ENCODE data around the gene DDC.
"Not testable (repeated sequence)": the region's sequence is repeated elsewhere in the genome, so short reads cannot be mapped to it uniquely, and the experiment has no call there.

Gene DDC

DNA sequence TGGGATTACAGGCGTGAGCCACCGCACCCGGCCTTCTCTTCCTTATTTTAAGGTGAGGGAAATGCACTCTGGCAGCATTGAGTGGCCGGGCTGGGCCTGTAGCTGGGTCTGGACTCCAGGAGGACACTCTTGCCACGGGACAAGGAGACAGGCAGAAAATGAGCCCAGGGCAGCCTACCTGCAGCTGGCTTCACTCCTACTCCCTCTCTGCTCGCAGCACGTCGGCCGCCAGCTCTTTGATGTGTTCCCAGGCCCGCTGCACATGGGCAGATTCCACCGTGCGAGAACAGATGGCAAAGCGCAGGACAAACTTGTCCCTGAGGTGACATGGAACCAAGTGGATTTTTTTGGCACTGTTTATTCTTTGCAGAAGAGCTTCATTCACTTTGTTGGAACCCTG is 102.2 kb downstream of the DDC start (continued):
- TF ChIP-seq, protein P1, sequence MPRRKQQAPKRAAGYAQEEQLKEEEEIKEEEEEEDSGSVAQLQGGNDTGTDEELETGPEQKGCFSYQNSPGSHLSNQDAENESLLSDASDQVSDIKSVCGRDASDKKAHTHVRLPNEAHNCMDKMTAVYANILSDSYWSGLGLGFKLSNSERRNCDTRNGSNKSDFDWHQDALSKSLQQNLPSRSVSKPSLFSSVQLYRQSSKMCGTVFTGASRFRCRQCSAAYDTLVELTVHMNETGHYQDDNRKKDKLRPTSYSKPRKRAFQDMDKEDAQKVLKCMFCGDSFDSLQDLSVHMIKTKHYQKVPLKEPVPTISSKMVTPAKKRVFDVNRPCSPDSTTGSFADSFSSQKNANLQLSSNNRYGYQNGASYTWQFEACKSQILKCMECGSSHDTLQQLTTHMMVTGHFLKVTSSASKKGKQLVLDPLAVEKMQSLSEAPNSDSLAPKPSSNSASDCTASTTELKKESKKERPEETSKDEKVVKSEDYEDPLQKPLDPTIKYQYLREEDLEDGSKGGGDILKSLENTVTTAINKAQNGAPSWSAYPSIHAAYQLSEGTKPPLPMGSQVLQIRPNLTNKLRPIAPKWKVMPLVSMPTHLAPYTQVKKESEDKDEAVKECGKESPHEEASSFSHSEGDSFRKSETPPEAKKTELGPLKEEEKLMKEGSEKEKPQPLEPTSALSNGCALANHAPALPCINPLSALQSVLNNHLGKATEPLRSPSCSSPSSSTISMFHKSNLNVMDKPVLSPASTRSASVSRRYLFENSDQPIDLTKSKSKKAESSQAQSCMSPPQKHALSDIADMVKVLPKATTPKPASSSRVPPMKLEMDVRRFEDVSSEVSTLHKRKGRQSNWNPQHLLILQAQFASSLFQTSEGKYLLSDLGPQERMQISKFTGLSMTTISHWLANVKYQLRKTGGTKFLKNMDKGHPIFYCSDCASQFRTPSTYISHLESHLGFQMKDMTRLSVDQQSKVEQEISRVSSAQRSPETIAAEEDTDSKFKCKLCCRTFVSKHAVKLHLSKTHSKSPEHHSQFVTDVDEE (CRISPR knock-in tag; IDR thresholded peaks at IDR 0.05), result no peak
- TF ChIP-seq ARNTL (CRISPR knock-in tag; IDR thresholded peaks at IDR 0.05; ENCODE audit: borderline replicate concordance, low read depth) (no peak), ZFP30 (CRISPR knock-in tag; IDR thresholded peaks at IDR 0.05) (no peak), PPARA (CRISPR knock-in tag; IDR thresholded peaks at IDR 0.05; ENCODE audit: borderline replicate concordance) (no peak), ZNF565 (CRISPR knock-in tag; conservative IDR thresholded peaks at IDR 0.05; ENCODE audit: low read depth) (no peak)
- TF ChIP-seq, protein P2, sequence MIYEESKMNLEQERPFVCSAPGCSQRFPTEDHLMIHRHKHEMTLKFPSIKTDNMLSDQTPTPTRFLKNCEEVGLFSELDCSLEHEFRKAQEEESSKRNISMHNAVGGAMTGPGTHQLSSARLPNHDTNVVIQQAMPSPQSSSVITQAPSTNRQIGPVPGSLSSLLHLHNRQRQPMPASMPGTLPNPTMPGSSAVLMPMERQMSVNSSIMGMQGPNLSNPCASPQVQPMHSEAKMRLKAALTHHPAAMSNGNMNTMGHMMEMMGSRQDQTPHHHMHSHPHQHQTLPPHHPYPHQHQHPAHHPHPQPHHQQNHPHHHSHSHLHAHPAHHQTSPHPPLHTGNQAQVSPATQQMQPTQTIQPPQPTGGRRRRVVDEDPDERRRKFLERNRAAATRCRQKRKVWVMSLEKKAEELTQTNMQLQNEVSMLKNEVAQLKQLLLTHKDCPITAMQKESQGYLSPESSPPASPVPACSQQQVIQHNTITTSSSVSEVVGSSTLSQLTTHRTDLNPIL (CRISPR knock-in tag; IDR thresholded peaks at IDR 0.05; ENCODE audit: low read depth), result no peak

DNA sequence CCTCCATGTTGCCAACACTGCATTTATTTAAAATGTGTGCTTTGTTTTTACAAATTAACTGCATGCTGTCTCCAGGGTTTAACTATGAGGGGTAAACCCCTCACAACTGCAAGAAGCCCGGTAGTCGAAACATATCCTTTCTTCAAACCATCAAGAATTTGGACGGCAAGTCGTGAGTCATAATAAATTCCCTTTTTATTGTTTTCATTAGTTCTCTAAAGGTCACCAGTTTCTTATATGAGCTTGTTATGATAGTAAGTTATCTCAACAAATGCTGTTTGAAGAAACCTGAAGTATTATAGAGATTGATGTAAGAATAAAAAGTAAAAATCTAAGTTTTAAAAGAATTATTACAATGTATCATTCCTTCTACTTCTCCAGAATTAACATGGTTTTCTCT is 102.8 kb downstream of the DDC start:
- no peak for ATAC-seq
- TF ChIP-seq, protein P3, sequence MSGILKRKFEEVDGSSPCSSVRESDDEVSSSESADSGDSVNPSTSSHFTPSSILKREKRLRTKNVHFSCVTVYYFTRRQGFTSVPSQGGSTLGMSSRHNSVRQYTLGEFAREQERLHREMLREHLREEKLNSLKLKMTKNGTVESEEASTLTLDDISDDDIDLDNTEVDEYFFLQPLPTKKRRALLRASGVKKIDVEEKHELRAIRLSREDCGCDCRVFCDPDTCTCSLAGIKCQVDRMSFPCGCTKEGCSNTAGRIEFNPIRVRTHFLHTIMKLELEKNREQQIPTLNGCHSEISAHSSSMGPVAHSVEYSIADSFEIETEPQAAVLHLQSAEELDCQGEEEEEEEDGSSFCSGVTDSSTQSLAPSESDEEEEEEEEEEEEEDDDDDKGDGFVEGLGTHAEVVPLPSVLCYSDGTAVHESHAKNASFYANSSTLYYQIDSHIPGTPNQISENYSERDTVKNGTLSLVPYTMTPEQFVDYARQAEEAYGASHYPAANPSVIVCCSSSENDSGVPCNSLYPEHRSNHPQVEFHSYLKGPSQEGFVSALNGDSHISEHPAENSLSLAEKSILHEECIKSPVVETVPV (CRISPR knock-in tag; IDR thresholded peaks at IDR 0.05), result no peak
- TF ChIP-seq BACH2 (CRISPR knock-in tag; IDR thresholded peaks at IDR 0.05; ENCODE audit: borderline replicate concordance) (no peak), ISL1 (CRISPR knock-in tag; IDR thresholded peaks at IDR 0.05) (no peak), ZFP3 (CRISPR knock-in tag; IDR thresholded peaks at IDR 0.05) (no peak), CSDC2 (CRISPR knock-in tag; IDR thresholded peaks at IDR 0.05) (no peak), PPARA (CRISPR knock-in tag; IDR thresholded peaks at IDR 0.05; ENCODE audit: borderline replicate concordance) (no peak), ZNF70 (CRISPR knock-in tag; IDR thresholded peaks at IDR 0.05) (no peak), TOX (CRISPR knock-in tag; IDR thresholded peaks at IDR 0.05; ENCODE audit: borderline replicate concordance) (no peak), GLIS3 (CRISPR knock-in tag; IDR thresholded peaks at IDR 0.05) (no peak)
- TF ChIP-seq, protein P4, sequence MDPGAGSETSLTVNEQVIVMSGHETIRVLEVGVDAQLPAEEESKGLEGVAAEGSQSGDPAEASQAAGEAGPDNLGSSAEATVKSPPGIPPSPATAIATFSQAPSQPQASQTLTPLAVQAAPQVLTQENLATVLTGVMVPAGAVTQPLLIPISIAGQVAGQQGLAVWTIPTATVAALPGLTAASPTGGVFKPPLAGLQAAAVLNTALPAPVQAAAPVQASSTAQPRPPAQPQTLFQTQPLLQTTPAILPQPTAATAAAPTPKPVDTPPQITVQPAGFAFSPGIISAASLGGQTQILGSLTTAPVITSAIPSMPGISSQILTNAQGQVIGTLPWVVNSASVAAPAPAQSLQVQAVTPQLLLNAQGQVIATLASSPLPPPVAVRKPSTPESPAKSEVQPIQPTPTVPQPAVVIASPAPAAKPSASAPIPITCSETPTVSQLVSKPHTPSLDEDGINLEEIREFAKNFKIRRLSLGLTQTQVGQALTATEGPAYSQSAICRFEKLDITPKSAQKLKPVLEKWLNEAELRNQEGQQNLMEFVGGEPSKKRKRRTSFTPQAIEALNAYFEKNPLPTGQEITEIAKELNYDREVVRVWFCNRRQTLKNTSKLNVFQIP (CRISPR knock-in tag; IDR thresholded peaks at IDR 0.05; ENCODE audit: borderline replicate concordance, low read depth), result no peak

DNA sequence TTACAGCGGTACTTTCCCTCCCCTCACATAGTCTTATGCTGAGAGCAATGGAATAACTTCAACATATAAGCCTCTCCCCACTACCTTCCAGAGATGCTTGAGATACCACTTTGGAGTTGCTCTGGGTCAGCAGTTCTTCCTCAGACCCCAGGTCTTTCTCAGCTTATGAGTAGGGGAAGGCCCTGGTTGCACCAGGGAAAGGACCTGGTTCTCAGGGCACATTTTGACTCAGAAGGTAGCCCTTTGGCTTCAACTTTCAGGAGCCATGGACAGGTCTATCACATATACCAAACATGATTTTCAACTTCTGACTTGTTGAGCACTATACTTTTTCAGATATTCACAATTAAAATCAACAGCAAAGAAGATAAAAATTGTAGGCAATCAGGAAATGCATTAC is 103.5 kb downstream of the DDC start:
- no peak for TF ChIP-seq ZNF8 (CRISPR knock-in tag; IDR thresholded peaks at IDR 0.05)
- TF ChIP-seq ESRRG (CRISPR knock-in tag; IDR thresholded peaks at IDR 0.05), result no peak
- TF ChIP-seq RARB (CRISPR knock-in tag; IDR thresholded peaks at IDR 0.05), result no peak
- TF ChIP-seq SNAI2 (CRISPR knock-in tag; IDR thresholded peaks at IDR 0.05), result no peak
- TF ChIP-seq, protein P5, sequence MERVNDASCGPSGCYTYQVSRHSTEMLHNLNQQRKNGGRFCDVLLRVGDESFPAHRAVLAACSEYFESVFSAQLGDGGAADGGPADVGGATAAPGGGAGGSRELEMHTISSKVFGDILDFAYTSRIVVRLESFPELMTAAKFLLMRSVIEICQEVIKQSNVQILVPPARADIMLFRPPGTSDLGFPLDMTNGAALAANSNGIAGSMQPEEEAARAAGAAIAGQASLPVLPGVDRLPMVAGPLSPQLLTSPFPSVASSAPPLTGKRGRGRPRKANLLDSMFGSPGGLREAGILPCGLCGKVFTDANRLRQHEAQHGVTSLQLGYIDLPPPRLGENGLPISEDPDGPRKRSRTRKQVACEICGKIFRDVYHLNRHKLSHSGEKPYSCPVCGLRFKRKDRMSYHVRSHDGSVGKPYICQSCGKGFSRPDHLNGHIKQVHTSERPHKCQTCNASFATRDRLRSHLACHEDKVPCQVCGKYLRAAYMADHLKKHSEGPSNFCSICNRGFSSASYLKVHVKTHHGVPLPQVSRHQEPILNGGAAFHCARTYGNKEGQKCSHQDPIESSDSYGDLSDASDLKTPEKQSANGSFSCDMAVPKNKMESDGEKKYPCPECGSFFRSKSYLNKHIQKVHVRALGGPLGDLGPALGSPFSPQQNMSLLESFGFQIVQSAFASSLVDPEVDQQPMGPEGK (CRISPR knock-in tag; IDR thresholded peaks at IDR 0.05; ENCODE audit: borderline replicate concordance), result no peak
- no peak for TF ChIP-seq BACH2 (CRISPR knock-in tag; IDR thresholded peaks at IDR 0.05; ENCODE audit: borderline replicate concordance)
- TF ChIP-seq TCF4 (CRISPR knock-in tag; IDR thresholded peaks at IDR 0.05; ENCODE audit: borderline replicate concordance), result no peak
- TF ChIP-seq ZFP3 (CRISPR knock-in tag; IDR thresholded peaks at IDR 0.05), result no peak
- TF ChIP-seq ZC3H10 (CRISPR knock-in tag; IDR thresholded peaks at IDR 0.05), result no peak
- ATAC-seq, result no peak

DNA sequence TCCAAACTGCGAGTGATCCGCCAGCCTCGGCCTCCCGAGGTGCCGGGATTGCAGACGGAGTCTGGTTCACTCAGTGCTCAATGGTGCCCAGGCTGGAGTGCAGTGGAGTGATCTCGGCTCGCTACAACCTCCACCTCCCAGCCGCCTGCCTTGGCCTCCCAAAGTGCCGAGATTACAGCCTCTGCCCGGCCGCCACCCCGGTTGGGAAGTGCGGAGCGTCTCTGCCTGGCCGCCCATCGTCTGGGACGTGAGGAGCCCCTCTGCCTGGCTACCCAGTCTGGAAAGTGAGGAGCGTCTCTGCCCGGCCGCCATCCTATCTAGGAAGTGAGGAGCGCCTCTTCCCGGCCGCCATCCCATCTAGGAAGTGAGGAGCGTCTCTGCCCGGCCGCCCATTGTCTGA is 106.0 kb downstream of the DDC start:
- not testable (repeated sequence) for ATAC-seq

DNA sequence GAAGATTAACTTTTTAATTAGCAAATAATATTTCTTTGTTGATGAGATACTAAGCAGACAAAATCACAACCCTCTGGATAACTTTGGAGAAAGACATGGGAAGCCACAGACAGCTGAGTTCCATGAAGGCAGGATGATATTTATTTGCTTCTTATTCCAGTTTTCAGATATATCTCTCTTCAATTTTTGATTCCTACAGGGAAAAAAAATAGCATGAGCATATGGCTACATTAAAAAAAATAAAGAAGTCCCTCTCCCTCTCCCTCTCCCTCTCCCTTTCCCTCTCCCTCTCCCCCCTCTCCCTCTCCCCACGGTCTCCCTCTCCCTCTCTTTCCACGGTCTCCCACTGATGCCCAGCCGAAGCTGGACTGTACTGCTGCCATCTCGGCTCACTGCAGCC is 106.6 kb downstream of the DDC start:
- not testable (repeated sequence) for ATAC-seq
